ENCODE results near the gene TRABD2B. TPM values are rescaled to one million over a fixed set of nuclear protein-coding genes. Genes with fewer than 3 reads are reported as not detected.
A peak's percentile ranks its signal among the peaks of the same experiment; 100 is the strongest.

The TRABD2B gene
- total RNA-seq, 1 donor: not detected

- DNase-seq (ENCODE audit: low read depth in 2 of 3, low spot score in 2 of 3): no peak
Measured at GRCh38 chr1:47837866-47838561, 159.2 kb downstream of the TRABD2B start.

DNA sequence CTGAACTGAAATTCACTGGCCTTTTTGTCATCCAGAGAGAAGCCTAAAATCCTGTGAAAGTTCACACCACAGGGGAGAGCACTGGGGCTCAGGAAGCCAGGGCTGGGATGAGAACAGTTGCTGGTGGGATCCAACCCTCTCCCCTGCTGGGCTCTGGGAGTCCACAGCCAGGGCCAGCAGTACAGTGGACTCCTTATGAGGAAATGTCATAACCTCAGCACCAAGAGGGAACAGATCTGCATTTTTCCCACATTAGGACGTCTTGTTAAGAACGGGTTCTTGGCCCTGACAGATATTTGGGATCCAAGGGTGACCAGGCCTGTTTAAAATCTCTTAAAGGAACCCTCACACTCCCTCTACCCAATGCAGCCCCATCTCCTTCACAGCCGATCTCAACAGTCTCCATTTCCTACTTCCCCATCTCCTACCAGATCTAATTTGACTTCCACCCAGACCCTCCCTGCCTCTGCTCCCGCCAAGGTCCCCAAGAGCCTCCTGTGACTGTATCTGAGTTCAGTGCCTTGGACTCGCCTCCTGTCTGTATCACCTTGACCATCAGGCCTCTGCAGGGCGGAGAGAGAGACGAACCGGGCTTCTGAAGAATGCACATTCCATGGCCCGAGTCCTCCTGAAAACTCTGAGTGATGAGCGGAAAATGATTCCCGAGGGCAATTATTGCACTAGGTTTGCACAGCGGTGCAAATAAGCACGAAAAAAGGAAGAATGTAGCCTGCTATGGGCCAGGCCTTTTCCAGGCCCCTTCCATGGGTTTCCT, 159.9 kb downstream of the TRABD2B start:
- no peak for DNase-seq (ENCODE audit: low read depth in 2 of 3, low spot score in 2 of 3)

GRCh38 chr1:47835409-47835808, 161.8 kb downstream of the TRABD2B start:
- no peak for DNase-seq (ENCODE audit: low read depth in 2 of 3, low spot score in 2 of 3)

DNA sequence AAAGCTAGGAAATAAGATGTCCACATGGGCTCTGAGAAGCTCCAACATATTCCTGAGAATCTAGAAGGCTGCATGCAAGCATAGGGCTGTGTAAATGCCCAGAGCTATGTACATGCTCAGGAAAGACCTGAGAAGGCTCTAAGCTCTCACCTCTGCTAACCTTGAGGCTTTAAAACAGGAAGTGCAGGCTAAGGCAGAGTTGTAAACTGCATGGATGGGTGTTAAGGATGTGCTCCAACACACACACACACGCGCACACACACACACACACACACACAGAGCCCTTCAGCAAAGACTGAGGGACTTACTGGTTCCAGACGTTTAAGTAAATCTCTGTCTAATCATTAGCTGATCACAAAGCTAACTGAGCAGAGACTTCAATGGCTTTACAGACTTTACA, 162.9 kb downstream of the TRABD2B start:
- no peak for DNase-seq (ENCODE audit: low read depth in 2 of 3, low spot score in 2 of 3)

- DNase-seq (ENCODE audit: low read depth in 2 of 3, low spot score in 2 of 3): no peak
Measured at GRCh38 chr1:47830641-47831333, 166.4 kb downstream of the TRABD2B start.

GRCh38 chr1:47830021-47830420, 167.2 kb downstream of the TRABD2B start:
- no peak for DNase-seq (ENCODE audit: low read depth in 2 of 3, low spot score in 2 of 3)

DNA sequence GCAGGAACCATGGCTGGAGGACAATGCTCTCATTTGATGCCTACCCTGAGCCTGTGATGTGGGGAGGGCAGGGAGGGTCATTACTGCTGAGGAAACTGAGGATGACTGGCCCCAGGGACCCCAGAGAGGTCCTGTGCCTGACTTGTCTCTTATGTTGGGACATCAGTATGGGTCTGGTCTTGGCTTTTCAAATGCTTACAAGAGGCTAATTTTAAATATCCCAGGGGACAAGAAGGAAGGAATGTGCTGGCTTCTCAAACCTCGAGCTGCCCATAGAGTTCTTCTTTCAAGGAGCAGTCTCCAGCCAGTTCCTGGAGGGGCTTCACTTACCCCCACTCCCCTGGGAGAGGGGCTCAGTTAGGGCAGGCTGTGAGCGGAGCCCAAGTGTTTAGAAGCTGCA, 168.2 kb downstream of the TRABD2B start:
- DNase-seq (ENCODE audit: low read depth in 2 of 3, low spot score in 2 of 3): no peak

- DNase-seq (ENCODE audit: low read depth in 2 of 3, low spot score in 2 of 3): no peak
Measured at GRCh38 chr1:47827109-47827508, 170.1 kb downstream of the TRABD2B start.

DNA sequence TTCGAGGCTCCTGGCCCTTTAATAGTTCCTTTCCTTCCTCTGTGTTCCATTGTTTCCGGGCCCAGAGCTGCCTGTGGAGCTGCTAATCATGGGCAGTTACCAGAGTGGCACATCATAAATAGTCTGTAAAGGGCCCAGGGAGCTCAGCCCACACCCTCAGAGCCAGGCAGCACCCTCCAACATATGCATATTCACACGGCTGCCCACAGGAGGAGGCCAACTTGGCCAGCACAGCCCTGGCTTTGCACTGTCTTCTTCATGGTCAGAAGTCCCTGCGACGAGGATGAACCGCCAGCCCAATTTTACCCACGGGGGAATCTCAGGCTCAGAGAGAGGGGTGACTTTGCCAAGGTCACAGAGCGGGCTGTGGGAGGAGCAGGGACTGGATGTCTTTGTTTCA, 172.5 kb downstream of the TRABD2B start:
- no peak for DNase-seq (ENCODE audit: low read depth in 2 of 3, low spot score in 2 of 3)

- DNase-seq (ENCODE audit: low read depth in 2 of 3, low spot score in 2 of 3): no peak
Measured at GRCh38 chr1:47824297-47824696, 172.9 kb downstream of the TRABD2B start.

- DNase-seq (ENCODE audit: low read depth in 2 of 3, low spot score in 2 of 3): no peak
Measured at GRCh38 chr1:47823040-47823808, 174.0 kb downstream of the TRABD2B start.

- DNase-seq (ENCODE audit: low read depth in 2 of 3, low spot score in 2 of 3): no peak
Measured at GRCh38 chr1:47821760-47822159, 175.4 kb downstream of the TRABD2B start.

DNA sequence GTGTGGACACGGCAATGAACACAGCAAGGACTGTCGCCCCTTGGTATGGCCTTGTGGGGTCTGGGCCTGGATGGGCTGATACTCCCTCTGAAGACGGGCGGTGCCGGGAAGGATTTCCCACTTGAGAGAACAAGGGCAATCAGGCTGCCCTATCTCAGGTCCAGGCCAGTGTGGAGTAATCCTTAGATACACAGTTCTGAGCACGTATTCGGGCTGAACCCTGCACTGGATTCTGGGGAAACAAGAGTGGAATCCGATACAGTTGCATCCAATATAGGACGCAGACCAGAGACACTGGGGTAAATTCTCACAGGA, 177.7 kb downstream of the TRABD2B start:
- DNase-seq (ENCODE audit: low read depth in 2 of 3, low spot score in 2 of 3): no peak

GRCh38 chr1:47818682-47819573, 178.3 kb downstream of the TRABD2B start:
- DNase-seq (ENCODE audit: low read depth in 2 of 3, low spot score in 2 of 3): no peak

GRCh38 chr1:47817861-47818260, 179.3 kb downstream of the TRABD2B start:
- no peak for DNase-seq (ENCODE audit: low read depth in 2 of 3, low spot score in 2 of 3)

- no peak for DNase-seq (ENCODE audit: low read depth in 2 of 3, low spot score in 2 of 3)
Measured at GRCh38 chr1:47816325-47817071, 180.7 kb downstream of the TRABD2B start.

- peak in 1 of 3 donors; percentile 35 for DNase-seq (ENCODE audit: low read depth in 2 of 3, low spot score in 2 of 3)
Measured at GRCh38 chr1:47814612-47815395, 182.4 kb downstream of the TRABD2B start.

DNA sequence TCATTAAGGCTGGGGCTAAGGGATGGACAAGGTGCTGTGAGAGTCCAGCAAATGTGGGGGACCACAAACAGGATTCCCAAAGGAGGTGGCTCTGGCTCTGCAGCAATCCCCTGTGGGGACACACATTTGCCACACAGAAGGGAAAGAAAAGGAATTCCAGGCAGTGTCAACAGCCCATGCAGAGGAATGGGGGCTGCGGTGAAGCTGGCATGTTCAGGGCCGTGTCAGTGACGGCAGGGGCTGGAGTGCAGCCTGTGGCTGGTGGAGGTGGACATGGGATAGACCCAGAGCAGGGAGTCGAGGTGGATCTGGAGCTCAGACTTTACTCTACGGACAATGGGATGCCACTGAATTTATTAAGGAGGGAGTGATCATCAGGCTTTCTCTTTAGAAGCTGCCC, 183.2 kb downstream of the TRABD2B start:
- no peak for DNase-seq (ENCODE audit: low read depth in 2 of 3, low spot score in 2 of 3)

Measured in hematopoietic multipotent progenitor cell (in vitro differentiated cells).